Left cardiac atrium (tissue), 4 donors: ENCODE measurements around the gene MYO9B. TPM values are rescaled to one million over a fixed set of nuclear protein-coding genes. Genes with fewer than 3 reads are reported as not detected.

Experiments
- ATAC-seq, 2 donors: fragments of 200-7000 bp; cut with Tn5 transposase; one replicate each; pipeline ENCODE4 v1.9.1; 2020; ENCODE audit warnings: mild to moderate bottlenecking in 2 of 2, moderate library complexity in 2 of 2
- DNase-seq: peaks from one replicate; pipeline ENCODE4 v3.0.0-alpha.2; 2020
- intact Hi-C, 2 donors: fragments of 100-400 bp; cut with DNase I; formaldehyde crosslinking; loops; one replicate each; pipeline versions ENCODE4 v1.14.1 to v1.15.1; 2022 to 2023
- total RNA-seq, 2 donors: library from RNA; stranded (reverse); fragmentation: NEBNext Ultra II Directional; extraction: Animal tissue kit (Norgen Biotek cat#: 25700); gene quantifications; one replicate each; pipeline ENCODE4 v1.2.1, GENCODE V29; 2021
- donor health status: DM: no; HTN: yes; CAD: no.
- donor health status: DM: no; HTN: yes; CAD: no; lungs with severe emphysema.
- donor health status: DM: yes; HTN: yes; CAD: no.
- donor health status: Dilated cardiomyopathy.

Gene MYO9B
- total RNA-seq, 2 donors from 2014 or later: 32.5 to 44.6 TPM

GRCh38 chr19:17243211-17243829, 167.7 kb downstream of the MYO9B start:
- intact Hi-C loops: no loop called here
- no peak for ATAC-seq
- DNase-seq: no peak

GRCh38 chr19:17243830-17244617, 168.4 kb downstream of the MYO9B start:
- intact Hi-C loops: no loop called here
- DNase-seq (peak; percentile 79), ATAC-seq (peak; percentile 7 to 17)

GRCh38 chr19:17244618-17245534, 169.3 kb downstream of the MYO9B start:
- ATAC-seq (peak in 1 of 2 donors; percentile 4), DNase-seq (peak; percentile 50)
- intact Hi-C loops: no loop called here

- intact Hi-C loops: no loop called here
- DNase-seq (no peak), ATAC-seq (no peak)
These were observed 170.0 kb downstream of the MYO9B start, which contains the start of gene NR2F6 for GRCh38 chr19:17245535-17245984. NR2F6 (minus strand) TSS chr19:17245919; CDS start chr19:17245220, 699 bp downstream.

- intact Hi-C loops: no loop called here
- DNase-seq: peak; percentile 44
These were observed 171.3 kb downstream of the MYO9B start for GRCh38 chr19:17246681-17247425.

GRCh38 chr19:17248011-17248776, 172.6 kb downstream of the MYO9B start:
- intact Hi-C loops: no loop called here
- no peak for DNase-seq
- no peak for ATAC-seq

More at GRCh38 chr19:17246681-17247425, 171.3 kb downstream of the MYO9B start:
- ATAC-seq: peak; percentile 12 to 17

- intact Hi-C loops: no loop called here
- ATAC-seq (no peak), DNase-seq (no peak)
These were observed 174.4 kb downstream of the MYO9B start for GRCh38 chr19:17249887-17250548.

- ATAC-seq (no peak), DNase-seq (no peak)
- intact Hi-C loops: no loop called here
These were observed 179.1 kb downstream of the MYO9B start for GRCh38 chr19:17254636-17255035.

- DNase-seq: no peak
- intact Hi-C loops: no loop called here
- ATAC-seq: no peak
These were observed 179.6 kb downstream of the MYO9B start for GRCh38 chr19:17255150-17255621.

- DNase-seq (no peak), ATAC-seq (no peak)
- intact Hi-C loops: no loop called here
These were observed 180.6 kb downstream of the MYO9B start for GRCh38 chr19:17256130-17256529.

GRCh38 chr19:17259118-17259780, 183.7 kb downstream of the MYO9B start:
- intact Hi-C loops: no loop called here
- DNase-seq (no peak), ATAC-seq (no peak)

- intact Hi-C loops: no loop called here
- DNase-seq (no peak), ATAC-seq (no peak)
These were observed 184.4 kb downstream of the MYO9B start for GRCh38 chr19:17259934-17260333.

- intact Hi-C loops: no loop called here
- ATAC-seq: peak; percentile 81 to 83
- DNase-seq: peak; percentile 77
These were observed 185.3 kb downstream of the MYO9B start for GRCh38 chr19:17260842-17261325.

- DNase-seq: no peak
- ATAC-seq: no peak
- intact Hi-C loops: no loop called here
These were observed 187.0 kb downstream of the MYO9B start for GRCh38 chr19:17262557-17262956.
